Mesothelial cell of epicardium (in vitro differentiated cells): Measurements from ENCODE around the gene FLNB. TPM values are rescaled to one million over a fixed set of nuclear protein-coding genes. Genes with fewer than 3 reads are reported as not detected.

Experiments used
- DNase-seq, 2 experiments: peaks; one replicate each; pipeline ENCODE4 v3.0.0; 2021; ENCODE audit warnings: low spot score in 2 of 2; ENCODE audit not compliant: unreplicated experiment in 2 of 2
- H3K27ac Mint-ChIP-seq: 2 replicates; pipeline ENCODE4 v1.8.0; 2021; ENCODE audit warnings: mixed read lengths
- H3K27me3 Mint-ChIP-seq: 2 replicates; pipeline ENCODE4 v1.8.0; 2021; ENCODE audit warnings: low read depth, mixed read lengths
- H3K36me3 Mint-ChIP-seq: 2 replicates; pipeline ENCODE4 v1.8.0; 2021; ENCODE audit warnings: mixed read lengths
- H3K4me1 Mint-ChIP-seq: 2 replicates; pipeline ENCODE4 v1.8.0; 2021; ENCODE audit warnings: mixed read lengths
- H3K4me3 Mint-ChIP-seq: 2 replicates; pipeline ENCODE4 v1.8.0; 2021; ENCODE audit warnings: mild to moderate bottlenecking, moderate library complexity, mixed read lengths
- H3K9me3 Mint-ChIP-seq: 2 replicates; pipeline ENCODE4 v1.8.0; 2021; ENCODE audit warnings: mixed read lengths
- total RNA-seq: library from RNA; stranded (reverse); gene quantifications from 3 replicates; pipeline ENCODE4 v1.2.1, GENCODE V29; 2021
- TF ChIP-seq, protein P1 (sequence below): fragments of 200-600 bp; sonication (generic); IDR thresholded peaks from one replicate; pipeline ENCODE4 v1.5.0; 2021; ENCODE audit warnings: antibody characterized with exemption; ENCODE audit not compliant: unreplicated experiment

Gene FLNB
- total RNA-seq, 1 donor from 2014 or later, result 190 TPM

DNA sequence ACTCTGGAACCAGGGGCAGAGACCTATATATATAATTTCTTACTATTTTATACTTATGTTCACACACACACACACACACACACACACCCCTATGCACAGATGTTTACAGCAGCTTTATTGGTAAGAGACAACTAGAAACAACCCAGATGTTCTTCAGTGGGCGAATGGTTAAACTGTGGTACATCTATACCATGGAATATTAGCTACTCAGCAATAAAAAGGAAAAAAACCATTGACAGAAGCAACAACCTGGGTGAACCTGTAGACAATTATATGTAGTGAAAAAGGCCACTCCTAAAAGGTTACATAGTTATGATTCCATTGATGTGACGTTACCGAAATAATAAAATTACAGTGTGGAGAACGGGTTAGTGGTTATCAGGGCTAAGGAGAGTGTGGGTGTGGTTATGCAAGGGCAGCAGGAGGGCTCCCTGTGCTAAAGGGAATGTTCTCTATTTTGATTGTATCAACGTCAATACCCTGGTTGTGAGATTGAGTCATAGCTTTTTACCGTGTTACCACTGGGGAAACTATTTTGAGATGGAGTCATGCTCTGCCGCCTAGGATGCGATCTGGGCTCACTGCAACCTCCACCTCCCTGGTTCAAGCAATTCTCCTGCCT is 85.5 kb downstream of the FLNB start:
- no peak for DNase-seq
- Mint-ChIP-seq H3K27ac (no peak overlapping the region), H3K27me3 (no peaks in the 10 kb centered on the region), H3K9me3 (peaks cover 4% of the 10 kb centered on the region), H3K4me3 (no peak overlapping the region), H3K4me1 (no peaks in the 10 kb centered on the region), H3K36me3 (peaks cover 33% of the 10 kb centered on the region)
- TF ChIP-seq, protein P1, sequence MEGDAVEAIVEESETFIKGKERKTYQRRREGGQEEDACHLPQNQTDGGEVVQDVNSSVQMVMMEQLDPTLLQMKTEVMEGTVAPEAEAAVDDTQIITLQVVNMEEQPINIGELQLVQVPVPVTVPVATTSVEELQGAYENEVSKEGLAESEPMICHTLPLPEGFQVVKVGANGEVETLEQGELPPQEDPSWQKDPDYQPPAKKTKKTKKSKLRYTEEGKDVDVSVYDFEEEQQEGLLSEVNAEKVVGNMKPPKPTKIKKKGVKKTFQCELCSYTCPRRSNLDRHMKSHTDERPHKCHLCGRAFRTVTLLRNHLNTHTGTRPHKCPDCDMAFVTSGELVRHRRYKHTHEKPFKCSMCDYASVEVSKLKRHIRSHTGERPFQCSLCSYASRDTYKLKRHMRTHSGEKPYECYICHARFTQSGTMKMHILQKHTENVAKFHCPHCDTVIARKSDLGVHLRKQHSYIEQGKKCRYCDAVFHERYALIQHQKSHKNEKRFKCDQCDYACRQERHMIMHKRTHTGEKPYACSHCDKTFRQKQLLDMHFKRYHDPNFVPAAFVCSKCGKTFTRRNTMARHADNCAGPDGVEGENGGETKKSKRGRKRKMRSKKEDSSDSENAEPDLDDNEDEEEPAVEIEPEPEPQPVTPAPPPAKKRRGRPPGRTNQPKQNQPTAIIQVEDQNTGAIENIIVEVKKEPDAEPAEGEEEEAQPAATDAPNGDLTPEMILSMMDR, result no peak

GRCh38 chr3:58094657-58095056 is 86.4 kb downstream of the FLNB start:
- H3K4me1 Mint-ChIP-seq, result no peaks in the 10 kb centered on the region
- H3K27me3 Mint-ChIP-seq, result no peaks in the 10 kb centered on the region

GRCh38 chr3:58095603-58096138 is 87.4 kb downstream of the FLNB start:
- TF ChIP-seq, protein P1, result no peak
- no peaks in the 10 kb centered on the region for H3K27me3 Mint-ChIP-seq

More at GRCh38 chr3:58094657-58095056, 86.4 kb downstream of the FLNB start:
- Mint-ChIP-seq H3K27ac (no peak overlapping the region), H3K9me3 (peaks cover 4% of the 10 kb centered on the region), H3K4me3 (no peak overlapping the region), H3K36me3 (peaks cover 33% of the 10 kb centered on the region)
- no peak for DNase-seq
- TF ChIP-seq, protein P1, result no peak

DNA sequence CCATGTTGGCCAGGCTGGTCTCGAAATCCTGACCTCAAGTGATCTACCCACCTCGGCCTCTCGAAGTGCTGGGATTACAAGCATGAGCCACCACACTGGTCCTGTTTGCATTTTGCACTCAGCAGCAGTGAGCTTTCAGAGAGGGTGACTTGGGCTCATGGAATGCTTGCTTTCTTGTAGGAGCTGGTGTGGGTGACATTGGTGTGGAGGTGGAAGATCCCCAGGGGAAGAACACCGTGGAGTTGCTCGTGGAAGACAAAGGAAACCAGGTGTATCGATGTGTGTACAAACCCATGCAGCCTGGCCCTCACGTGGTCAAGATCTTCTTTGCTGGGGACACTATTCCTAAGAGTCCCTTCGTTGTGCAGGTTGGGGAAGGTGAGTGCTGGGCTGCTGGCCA is 90.3 kb downstream of the FLNB start:
- no peak overlapping the region for H3K4me3 Mint-ChIP-seq
- no peak overlapping the region for H3K27ac Mint-ChIP-seq
- H3K4me1 Mint-ChIP-seq, result peaks cover 14% of the 10 kb centered on the region
- peaks cover 3% of the 10 kb centered on the region for H3K9me3 Mint-ChIP-seq
- H3K27me3 Mint-ChIP-seq, result no peaks in the 10 kb centered on the region
- TF ChIP-seq, protein P1, result no peak
- H3K36me3 Mint-ChIP-seq, result peaks cover 38% of the 10 kb centered on the region
- DNase-seq, result no peak

More at GRCh38 chr3:58095603-58096138, 87.4 kb downstream of the FLNB start:
- peaks cover 30% of the 10 kb centered on the region for H3K36me3 Mint-ChIP-seq
- H3K9me3 Mint-ChIP-seq, result peaks cover 4% of the 10 kb centered on the region
- DNase-seq, result no peak
- no peaks in the 10 kb centered on the region for H3K4me1 Mint-ChIP-seq
- no peak overlapping the region for H3K27ac Mint-ChIP-seq
- no peak overlapping the region for H3K4me3 Mint-ChIP-seq

DNA sequence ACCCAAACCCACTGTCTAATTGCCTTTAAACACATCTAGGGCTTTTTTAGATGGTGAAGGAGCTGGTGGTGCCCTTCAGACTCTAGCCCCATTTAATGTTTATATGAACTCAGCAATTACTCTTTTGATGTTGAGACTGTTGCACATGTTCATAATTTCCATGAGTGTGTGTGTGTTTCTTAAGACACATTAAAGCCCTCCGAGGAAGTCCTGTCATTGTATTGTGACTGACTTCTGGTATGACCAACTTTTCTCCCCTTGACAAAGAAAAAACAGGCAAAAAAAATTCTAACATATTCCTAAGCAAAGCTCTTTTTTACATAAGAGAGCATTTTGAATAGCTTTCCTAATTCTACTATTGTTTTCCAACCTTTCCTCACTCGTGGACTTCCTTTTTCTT is 91.6 kb downstream of the FLNB start:
- no peak for DNase-seq
- Mint-ChIP-seq H3K4me1 (peaks cover 24% of the 10 kb centered on the region), H3K9me3 (no peaks in the 10 kb centered on the region), H3K4me3 (no peak overlapping the region), H3K27me3 (no peaks in the 10 kb centered on the region), H3K27ac (no peak overlapping the region), H3K36me3 (peaks cover 43% of the 10 kb centered on the region)
- TF ChIP-seq, protein P1, result no peak
